OCI-LY3 (cell line): ENCODE data around the gene MOB3B.

ENCODE experiments used
- H2AFZ ChIP-seq: fragments of 200-600, 300-600 bp; shearing (Covaris generic); 2 replicates; pipeline ENCODE4 v1.6.0; 2014; ENCODE audit warnings: antibody characterized with exemption, low read depth, low read length
- H3K27ac ChIP-seq: fragments of 200-600, 300-600 bp; sonication (generic); 2 replicates; pipeline ENCODE4 v1.5.1; 2014; ENCODE audit warnings: mild to moderate bottlenecking, low read length, moderate library complexity, mixed read lengths
- H3K27me3 ChIP-seq: fragments of 200-600, 300-600 bp; sonication (generic); 2 replicates; pipeline ENCODE4 v1.6.1; 2014; ENCODE audit warnings: low read depth, low read length, mixed read lengths
- H3K36me3 ChIP-seq: fragments of 200-600, 300-600 bp; sonication (generic); replicated peaks from 2 replicates; pipeline ENCODE3; 2014; ENCODE audit warnings: low read depth, low read length, mixed read lengths
- H3K4me1 ChIP-seq: fragments of 300-600, 200-600 bp; sonication (generic); 2 replicates; pipeline ENCODE4 v1.6.1; 2014; ENCODE audit warnings: low read length, mixed read lengths
- H3K4me2 ChIP-seq: fragments of 200-600, 300-600 bp; sonication (generic); 2 replicates; pipeline ENCODE4 v1.6.1; 2014; ENCODE audit warnings: low read length, mixed read lengths
- H3K4me3 ChIP-seq: fragments of 300-600, 200-600 bp; sonication (generic); 2 replicates; pipeline ENCODE4 v1.5.1; 2014; ENCODE audit warnings: antibody characterized with exemption, mild to moderate bottlenecking, low read length, moderate library complexity
- H3K79me2 ChIP-seq: fragments of 300-600, 200-600 bp; shearing (Covaris generic); 2 replicates; pipeline ENCODE4 v1.6.1; 2014; ENCODE audit warnings: mild to moderate bottlenecking, low read length, mixed read lengths
- H3K9ac ChIP-seq: fragments of 300-600, 200-600 bp; shearing (Covaris generic); 2 replicates; pipeline ENCODE4 v1.6.0; 2014; ENCODE audit warnings: mild to moderate bottlenecking, low read length, moderate library complexity
- H3K9me3 ChIP-seq: fragments of 200-600, 300-600 bp; shearing (Covaris generic); 2 replicates; pipeline ENCODE4 v1.6.1; 2014; ENCODE audit warnings: low read length, mixed read lengths; ENCODE audit not compliant: insufficient read depth
- H4K20me1 ChIP-seq: fragments of 200-600, 300-600 bp; sonication (generic); 2 replicates; pipeline ENCODE4 v1.6.1; 2016; ENCODE audit warnings: low read length, mixed read lengths; ENCODE audit not compliant: insufficient read depth
- EZH2phosphoT487 ChIP-seq: fragments of 200-600 bp; shearing (Covaris generic); IDR thresholded peaks from 2 replicates; pipeline ENCODE4 v1.6.1; 2018; ENCODE audit warnings: antibody characterized with exemption, mixed run types, low read depth
- TF ChIP-seq, protein P1 (sequence below): fragments of 200-600, 300-600 bp; sonication (generic); IDR thresholded peaks from 2 replicates; pipeline ENCODE4 v1.5.1; 2014; ENCODE audit warnings: antibody characterized with exemption, low read length, low read depth

MOB3B gene

DNA sequence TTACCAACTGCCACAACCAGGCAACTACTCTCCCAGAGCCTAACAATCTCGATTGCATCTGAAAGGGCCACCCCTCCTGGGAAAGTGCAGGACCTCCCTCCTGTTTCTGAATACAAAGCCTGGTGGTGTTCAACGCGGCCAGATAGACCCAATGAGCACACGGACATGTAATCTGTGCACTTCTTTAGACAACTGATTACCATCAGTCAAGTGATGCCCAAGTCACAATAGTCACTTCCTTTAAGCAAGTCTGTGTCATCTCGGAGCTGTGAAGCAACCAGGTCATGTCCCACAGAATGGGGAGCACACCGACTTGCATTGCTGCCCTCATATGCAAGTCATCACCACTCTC, 42.9 kb upstream of the MOB3B start:
- H3K27me3 ChIP-seq: no peaks in the 10 kb centered on the region
- no peak for TF ChIP-seq EZH2phosphoT487
- TF ChIP-seq, protein P1, sequence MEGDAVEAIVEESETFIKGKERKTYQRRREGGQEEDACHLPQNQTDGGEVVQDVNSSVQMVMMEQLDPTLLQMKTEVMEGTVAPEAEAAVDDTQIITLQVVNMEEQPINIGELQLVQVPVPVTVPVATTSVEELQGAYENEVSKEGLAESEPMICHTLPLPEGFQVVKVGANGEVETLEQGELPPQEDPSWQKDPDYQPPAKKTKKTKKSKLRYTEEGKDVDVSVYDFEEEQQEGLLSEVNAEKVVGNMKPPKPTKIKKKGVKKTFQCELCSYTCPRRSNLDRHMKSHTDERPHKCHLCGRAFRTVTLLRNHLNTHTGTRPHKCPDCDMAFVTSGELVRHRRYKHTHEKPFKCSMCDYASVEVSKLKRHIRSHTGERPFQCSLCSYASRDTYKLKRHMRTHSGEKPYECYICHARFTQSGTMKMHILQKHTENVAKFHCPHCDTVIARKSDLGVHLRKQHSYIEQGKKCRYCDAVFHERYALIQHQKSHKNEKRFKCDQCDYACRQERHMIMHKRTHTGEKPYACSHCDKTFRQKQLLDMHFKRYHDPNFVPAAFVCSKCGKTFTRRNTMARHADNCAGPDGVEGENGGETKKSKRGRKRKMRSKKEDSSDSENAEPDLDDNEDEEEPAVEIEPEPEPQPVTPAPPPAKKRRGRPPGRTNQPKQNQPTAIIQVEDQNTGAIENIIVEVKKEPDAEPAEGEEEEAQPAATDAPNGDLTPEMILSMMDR: no peak
- peak overlapping the region; percentile 76 for H3K9ac ChIP-seq
- no peaks in the 10 kb centered on the region for H3K9me3 ChIP-seq
- peak overlapping the region; percentile 47; the same call in 1 of the 2 replicates for H3K27ac ChIP-seq
- H3K36me3 ChIP-seq: no peaks in the 10 kb centered on the region
- H3K4me2 ChIP-seq: peak overlapping the region; percentile 89
- no peaks in the 10 kb centered on the region for H4K20me1 ChIP-seq
- H3K79me2 ChIP-seq: peaks cover 16% of the 10 kb centered on the region
- peak overlapping the region; percentile 97 for H3K4me3 ChIP-seq
- H2AFZ ChIP-seq: peak overlapping the region; percentile 39; the same call in 1 of the 2 replicates
- peaks cover 14% of the 10 kb centered on the region for H3K4me1 ChIP-seq

DNA sequence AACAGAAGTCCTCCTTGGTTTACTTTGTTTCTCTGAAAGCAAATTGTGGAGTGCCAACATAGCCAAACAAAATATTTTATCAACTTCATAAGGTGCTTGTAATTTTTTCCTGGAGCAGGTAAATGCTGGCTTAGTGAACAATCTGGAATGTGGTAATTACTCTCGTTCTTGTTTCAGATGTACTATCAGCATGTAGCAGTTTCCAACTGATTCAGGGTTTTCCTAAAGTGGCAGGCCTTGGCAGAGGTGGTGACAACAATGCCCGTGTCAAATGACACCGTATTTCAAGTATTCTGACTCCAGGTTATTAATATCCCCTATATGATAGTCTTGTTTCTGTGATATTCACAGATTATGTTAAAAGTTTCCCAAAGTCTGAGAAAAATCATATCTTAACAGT, 42.4 kb upstream of the MOB3B start:
- Histone ChIP-seq H3K27me3 (no peaks in the 10 kb centered on the region), H3K9me3 (no peaks in the 10 kb centered on the region), H4K20me1 (no peaks in the 10 kb centered on the region), H3K4me2 (peak overlapping the region; percentile 89), H3K27ac (no peak overlapping the region), H3K4me3 (peak overlapping the region; percentile 97), H3K4me1 (peaks cover 14% of the 10 kb centered on the region), H3K36me3 (no peaks in the 10 kb centered on the region), H3K9ac (peak overlapping the region; percentile 76), H2AFZ (no peak overlapping the region), H3K79me2 (peaks cover 16% of the 10 kb centered on the region)
- TF ChIP-seq EZH2phosphoT487: no peak
- TF ChIP-seq, protein P1: no peak

DNA sequence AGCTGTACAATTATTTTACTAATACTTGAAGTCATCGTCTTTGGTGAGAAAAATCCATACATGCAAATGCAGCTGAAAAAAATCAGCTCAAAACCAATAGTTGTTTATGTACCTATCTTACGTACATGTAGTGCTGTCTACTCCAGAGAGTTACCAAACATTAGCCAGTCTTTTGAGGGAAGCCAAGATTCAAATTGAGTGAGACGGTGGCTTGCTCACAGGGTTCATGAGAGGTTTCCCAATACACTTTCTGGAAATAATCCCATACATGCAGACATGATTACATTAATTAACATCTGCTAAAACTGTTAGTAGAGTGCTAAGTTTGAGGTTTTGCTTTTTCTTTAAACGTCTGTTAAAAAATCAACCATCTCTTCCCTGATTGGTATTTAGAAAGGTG, 41.4 kb upstream of the MOB3B start:
- no peak overlapping the region for H2AFZ ChIP-seq
- H3K4me2 ChIP-seq: no peak overlapping the region
- H3K27me3 ChIP-seq: no peaks in the 10 kb centered on the region
- H4K20me1 ChIP-seq: no peaks in the 10 kb centered on the region
- no peak overlapping the region for H3K9ac ChIP-seq
- no peak overlapping the region for H3K27ac ChIP-seq
- peaks cover 16% of the 10 kb centered on the region for H3K79me2 ChIP-seq
- H3K9me3 ChIP-seq: no peaks in the 10 kb centered on the region
- TF ChIP-seq, protein P1: no peak
- TF ChIP-seq EZH2phosphoT487: no peak
- peaks cover 14% of the 10 kb centered on the region for H3K4me1 ChIP-seq
- H3K4me3 ChIP-seq: no peak overlapping the region
- H3K36me3 ChIP-seq: peaks cover 8% of the 10 kb centered on the region

DNA sequence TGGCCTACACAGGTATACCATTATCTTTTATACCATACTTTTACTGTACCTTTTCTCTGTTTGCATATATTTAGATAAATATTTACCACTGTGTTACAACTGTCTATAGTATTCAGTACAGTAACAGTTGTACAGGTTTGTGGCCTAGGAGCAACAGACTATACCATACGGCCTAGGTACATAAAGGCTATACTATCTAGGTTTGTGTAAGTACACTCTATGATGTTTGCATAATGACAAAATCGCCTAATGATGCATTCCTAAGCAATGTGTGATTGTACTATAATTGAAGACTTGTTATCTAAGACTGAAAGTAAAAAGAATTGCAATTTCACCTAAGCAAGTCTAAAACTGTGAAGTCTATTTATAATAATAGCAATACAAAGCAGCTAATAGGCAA, 39.8 kb upstream of the MOB3B start:
- Histone ChIP-seq H3K36me3 (peaks cover 16% of the 10 kb centered on the region), H4K20me1 (no peaks in the 10 kb centered on the region), H3K79me2 (peaks cover 16% of the 10 kb centered on the region), H3K4me3 (no peak overlapping the region), H3K27me3 (no peaks in the 10 kb centered on the region), H3K27ac (no peak overlapping the region), H3K4me1 (peaks cover 16% of the 10 kb centered on the region), H3K4me2 (no peak overlapping the region), H3K9ac (no peak overlapping the region), H2AFZ (no peak overlapping the region), H3K9me3 (no peaks in the 10 kb centered on the region)
- TF ChIP-seq EZH2phosphoT487: no peak
- TF ChIP-seq, protein P1: no peak
